ENCODE results near the gene B4GALNT4.

DNA sequence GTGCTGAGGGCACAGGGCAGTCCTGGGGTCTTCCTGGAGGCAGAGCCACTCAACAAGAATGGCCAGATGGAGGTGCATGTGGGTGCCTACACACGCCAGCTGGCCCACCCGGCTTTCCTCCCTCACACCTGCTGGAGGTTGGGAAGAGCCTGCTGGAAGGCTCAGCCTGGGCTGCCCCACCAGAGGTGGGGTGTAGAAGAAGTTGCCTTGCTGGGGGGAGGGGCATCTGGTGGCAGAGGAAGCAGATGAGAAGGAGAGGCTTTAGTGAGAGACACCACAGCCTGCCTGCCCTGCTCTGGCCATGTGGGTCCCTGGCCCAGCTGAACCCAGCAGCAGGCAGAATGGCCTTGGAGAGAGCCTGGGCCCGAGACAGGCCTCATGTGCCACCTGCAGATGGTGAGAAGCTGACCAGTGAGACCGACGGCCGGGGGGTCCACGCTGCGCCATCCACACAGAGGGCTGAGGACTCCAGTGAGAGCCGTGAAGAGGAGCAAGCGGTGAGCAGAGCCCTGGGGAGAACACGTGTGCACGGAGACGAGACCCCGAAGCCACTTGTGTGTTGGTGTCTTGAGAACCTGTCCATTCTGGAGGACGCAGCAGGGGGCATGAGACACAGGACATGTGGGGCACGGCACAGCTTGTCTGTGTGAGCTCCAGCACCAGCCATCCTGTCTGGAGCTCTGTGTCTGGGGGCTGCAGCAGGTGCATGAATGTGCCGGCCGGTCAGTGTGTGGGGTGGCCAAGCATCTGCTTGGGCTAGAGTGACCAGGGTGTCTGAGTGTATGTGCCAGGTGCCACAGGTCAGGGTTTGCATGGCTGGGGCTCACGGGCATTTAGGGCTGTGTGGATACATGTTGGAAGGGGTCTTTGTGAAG is 2.7 kb downstream of the B4GALNT4 start:
- TF ChIP-seq, protein P1, sequence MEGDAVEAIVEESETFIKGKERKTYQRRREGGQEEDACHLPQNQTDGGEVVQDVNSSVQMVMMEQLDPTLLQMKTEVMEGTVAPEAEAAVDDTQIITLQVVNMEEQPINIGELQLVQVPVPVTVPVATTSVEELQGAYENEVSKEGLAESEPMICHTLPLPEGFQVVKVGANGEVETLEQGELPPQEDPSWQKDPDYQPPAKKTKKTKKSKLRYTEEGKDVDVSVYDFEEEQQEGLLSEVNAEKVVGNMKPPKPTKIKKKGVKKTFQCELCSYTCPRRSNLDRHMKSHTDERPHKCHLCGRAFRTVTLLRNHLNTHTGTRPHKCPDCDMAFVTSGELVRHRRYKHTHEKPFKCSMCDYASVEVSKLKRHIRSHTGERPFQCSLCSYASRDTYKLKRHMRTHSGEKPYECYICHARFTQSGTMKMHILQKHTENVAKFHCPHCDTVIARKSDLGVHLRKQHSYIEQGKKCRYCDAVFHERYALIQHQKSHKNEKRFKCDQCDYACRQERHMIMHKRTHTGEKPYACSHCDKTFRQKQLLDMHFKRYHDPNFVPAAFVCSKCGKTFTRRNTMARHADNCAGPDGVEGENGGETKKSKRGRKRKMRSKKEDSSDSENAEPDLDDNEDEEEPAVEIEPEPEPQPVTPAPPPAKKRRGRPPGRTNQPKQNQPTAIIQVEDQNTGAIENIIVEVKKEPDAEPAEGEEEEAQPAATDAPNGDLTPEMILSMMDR (IDR thresholded peaks at IDR 0.05; ENCODE audit: low read depth, low read length, missing input control): no peak
- TF ChIP-seq TAF1 (conservative IDR thresholded peaks at IDR 0.05) (no peak), EGR1 (IDR thresholded peaks at IDR 0.05; ENCODE audit: low read depth in 2 of 2) (no peak), SP1 (IDR thresholded peaks at IDR 0.05) (no peak)
- TF ChIP-seq, protein P2, sequence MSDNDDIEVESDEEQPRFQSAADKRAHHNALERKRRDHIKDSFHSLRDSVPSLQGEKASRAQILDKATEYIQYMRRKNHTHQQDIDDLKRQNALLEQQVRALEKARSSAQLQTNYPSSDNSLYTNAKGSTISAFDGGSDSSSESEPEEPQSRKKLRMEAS (IDR thresholded peaks at IDR 0.05): no peak
